Stomach (tissue), 9 donors: Measurements from ENCODE around the gene NIN. TPM values are rescaled to one million over a fixed set of nuclear protein-coding genes. Genes with fewer than 3 reads are reported as not detected.

Experiments
- DNase-seq, 2 donors: peaks; one replicate each; pipeline versions ENCODE4 v3.0.0 to v3.0.0-alpha.2; 2013 to 2019
- H3K27ac ChIP-seq, 5 donors: fragments of 200-600 bp in 4 of 5; sonication (generic) in 4 of 5; one replicate each; pipeline ENCODE4 v1.5.1; 2013 to 2019; ENCODE audit warnings: mild to moderate bottlenecking in 1 of 5, moderate library complexity in 1 of 5
- H3K27me3 ChIP-seq, 3 donors: fragments of 200-600 bp; sonication (generic); one replicate each; pipeline ENCODE4 v1.5.1; 2017 to 2019; ENCODE audit warnings: mixed run types in 1 of 3
- H3K36me3 ChIP-seq, 4 donors: fragments of 200-600 bp; sonication (generic); 1 replicate in 3 of 4; 2 replicates in 1 of 4; pipeline ENCODE4 v1.5.1; 2016 to 2019
- H3K4me1 ChIP-seq, 4 donors: fragments of 200-600 bp; sonication (generic); one replicate each; pipeline ENCODE4 v1.5.1; 2016 to 2019
- H3K4me3 ChIP-seq, 4 donors: fragments of 200-600 bp; sonication (generic) in 3 of 4; one replicate each; pipeline ENCODE4 v1.5.1; 2016 to 2019; ENCODE audit warnings: mild to moderate bottlenecking in 1 of 4
- H3K9me3 ChIP-seq, 4 donors: fragments of 200-600 bp; sonication (generic); one replicate each; pipeline ENCODE4 v1.5.1; 2016 to 2019
- CTCF ChIP-seq, 7 experiments: fragments of 450-650 bp in 4 of 7; fragments of 200-600 bp in 3 of 7; sonication (generic) in 3 of 7; IDR thresholded peaks; one replicate each; pipeline ENCODE4 v1.5.1; 2016 to 2019; ENCODE audit warnings: antibody characterized with exemption in 7 of 7, control low read depth in 2 of 7, mild to moderate bottlenecking in 1 of 7
- EP300 ChIP-seq: sonication (generic); formaldehyde crosslinking; IDR thresholded peaks from one replicate; pipeline ENCODE4 v1.6.1; 2017; ENCODE audit warnings: antibody characterized with exemption
- POLR2A ChIP-seq, 4 donors: fragments of 450-650 bp; IDR thresholded peaks; one replicate each; pipeline ENCODE4 v1.6.1; 2016; ENCODE audit warnings: antibody characterized with exemption in 4 of 4, control low read depth in 2 of 4, mild to moderate bottlenecking in 1 of 4, moderate library complexity in 1 of 4
- POLR2AphosphoS5 ChIP-seq, 3 donors: sonication (generic); formaldehyde crosslinking; IDR thresholded peaks; one replicate each; pipeline ENCODE4 v1.6.1; 2016; ENCODE audit warnings: antibody characterized with exemption in 3 of 3
- WGBS, 5 donors: extraction: QIAGEN DNeasy Blood & Tissue Kit in 3 of 5; methylation state at CpG; one replicate each; pipeline versions ENCODE4 v1.1.5 to v1.1.7; 2013 to 2018; 5-methylcytosine and 5-hydroxymethylcytosine counted together
- intact Hi-C: fragments of 100-400 bp; cut with DNase I; formaldehyde crosslinking; loops from one replicate; pipeline ENCODE4 v1.15.1; 2023; ENCODE audit warnings: low total_unique reads
- polyA plus RNA-seq, 3 donors: library from polyadenylated mRNA; stranded (reverse); fragments of 200-250 nt; gene quantifications; one replicate each; pipeline ENCODE4 v1.2.3, GENCODE V29; 2013
- total RNA-seq, 5 donors: library from RNA; depleted of rRNA; stranded (reverse); fragments of >200 nt; gene quantifications; one replicate each; pipeline versions ENCODE4 v1.1.0 to v1.2.3, GENCODE V29; 2014 to 2016
- donor health status: healthy with polysubstance abuse.
- donor health status: Bipolar disorder and iron deficiency.
- donor health status: healthy.

Gene NIN
- total and polyA plus RNA-seq, 8 donors: 5.3 to 70.5 (median 20.5) TPM

GRCh38 chr14:50825307-50825706 is 5.7 kb downstream of the NIN start:
- H3K27ac ChIP-seq: no peak overlapping the region
- H3K4me3 ChIP-seq: no peak overlapping the region
- no peaks in the 10 kb centered on the region for H3K27me3 ChIP-seq
- no peak for DNase-seq
- TF ChIP-seq CTCF (IDR thresholded peaks at IDR 0.05) (no peak), POLR2A (IDR thresholded peaks at IDR 0.05) (no peak), POLR2AphosphoS5 (IDR thresholded peaks at IDR 0.05) (no peak), EP300 (no peak)
- no peaks in the 10 kb centered on the region for H3K36me3 ChIP-seq
- intact Hi-C loops: no loop called here
- 91 to 100% (median 98%) methylated on average over 1 of the region's 1 CpG for WGBS, 5 donors
- peaks cover 33 to 91% (median 56%) of the 10 kb centered on the region in 4 donors for H3K4me1 ChIP-seq
- no peaks in the 10 kb centered on the region for H3K9me3 ChIP-seq

DNA sequence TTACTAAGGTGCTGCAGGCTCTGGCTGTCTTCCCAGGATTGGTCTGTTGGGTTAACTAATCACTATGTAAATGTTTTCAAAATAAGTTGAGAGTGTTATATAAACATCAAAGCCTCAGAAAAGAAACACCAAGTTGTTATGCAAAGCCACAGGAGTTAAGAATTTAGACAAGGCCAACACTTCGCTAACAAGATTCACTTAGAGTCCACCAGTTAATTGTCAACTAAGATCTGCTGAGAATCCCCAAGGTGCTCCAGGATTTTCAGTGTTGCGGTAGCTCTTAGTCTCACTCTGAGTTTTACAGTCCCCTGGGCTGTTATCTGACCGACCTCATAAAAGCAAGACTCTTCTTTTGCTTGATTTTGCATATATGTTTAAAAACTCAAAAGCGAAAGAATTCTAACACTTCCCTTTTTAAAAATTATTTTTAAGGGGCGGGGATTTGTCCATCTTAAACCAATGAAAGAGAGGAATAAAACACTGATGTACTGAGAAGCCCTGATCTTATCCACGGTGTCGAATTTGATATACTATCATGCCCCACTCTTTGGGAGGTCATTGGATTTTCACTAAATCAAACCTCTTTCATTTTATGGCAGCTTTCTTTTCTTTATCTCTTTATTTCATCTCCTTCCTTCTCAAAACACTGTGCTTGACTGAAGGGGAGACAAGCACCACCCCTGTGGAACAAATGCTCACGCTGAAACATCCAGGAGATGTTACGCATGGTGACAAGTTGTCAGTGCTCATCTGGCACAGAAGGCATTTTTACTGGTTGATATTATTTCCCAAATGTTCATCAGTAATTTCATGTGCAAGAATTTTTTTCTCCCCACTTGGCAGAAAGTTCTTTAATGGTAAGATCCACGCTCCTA is 7.0 kb downstream of the NIN start:
- WGBS, 5 donors: 53 to 70% (median 54%) methylated on average over 10 of the region's 10 CpGs
- Histone ChIP-seq H3K9me3 (no peaks in the 10 kb centered on the region), H3K27me3 (no peaks in the 10 kb centered on the region), H3K36me3 (no peaks in the 10 kb centered on the region), H3K4me1 (peaks cover 20 to 83% (median 54%) of the 10 kb centered on the region in 4 donors), H3K27ac (peak overlapping the region; percentile 45 to 78 (median 71)), H3K4me3 (peak overlapping the region in 3 of 4 donors; percentile 1 to 8 (median 7))
- DNase-seq: peak in 1 of 2 donors; percentile 64
- TF ChIP-seq CTCF (IDR thresholded peaks at IDR 0.05): no peak
- no peak for TF ChIP-seq POLR2AphosphoS5 (IDR thresholded peaks at IDR 0.05)
- TF ChIP-seq EP300: no peak
- TF ChIP-seq POLR2A (IDR thresholded peaks at IDR 0.05): no peak
- intact Hi-C loops: no loop called here

GRCh38 chr14:50823051-50823761 is 7.8 kb downstream of the NIN start:
- peak overlapping the region; percentile 45 to 78 (median 71) for H3K27ac ChIP-seq
- H3K4me3 ChIP-seq: peak overlapping the region in 3 of 4 donors; percentile 1 to 8 (median 7)
- H3K4me1 ChIP-seq: peaks cover 16 to 75% (median 51%) of the 10 kb centered on the region in 4 donors
- no peak for DNase-seq
- no peaks in the 10 kb centered on the region for H3K36me3 ChIP-seq
- intact Hi-C loops: no loop called here
- no peaks in the 10 kb centered on the region for H3K9me3 ChIP-seq
- no peaks in the 10 kb centered on the region for H3K27me3 ChIP-seq
- WGBS, 5 donors: 48 to 58% (median 53%) methylated on average over 11 of the region's 11 CpGs
- TF ChIP-seq POLR2A (IDR thresholded peaks at IDR 0.05) (no peak), POLR2AphosphoS5 (IDR thresholded peaks at IDR 0.05) (no peak), EP300 (no peak), CTCF (IDR thresholded peaks at IDR 0.05) (no peak)

GRCh38 chr14:50822501-50823042 is 8.4 kb downstream of the NIN start:
- no peak for DNase-seq
- 79 to 90% (median 83%) methylated on average over 11 of the region's 11 CpGs for WGBS, 5 donors
- H3K27ac ChIP-seq: peak overlapping the region in 3 of 5 donors; percentile 64 to 78 (median 71)
- intact Hi-C loops: no loop called here
- peaks cover 16 to 70% (median 50%) of the 10 kb centered on the region in 4 donors for H3K4me1 ChIP-seq
- no peaks in the 10 kb centered on the region for H3K9me3 ChIP-seq
- H3K4me3 ChIP-seq: no peak overlapping the region
- no peaks in the 10 kb centered on the region for H3K27me3 ChIP-seq
- TF ChIP-seq EP300 (no peak), POLR2A (IDR thresholded peaks at IDR 0.05) (no peak), CTCF (IDR thresholded peaks at IDR 0.05) (no peak), POLR2AphosphoS5 (IDR thresholded peaks at IDR 0.05) (no peak)
- no peaks in the 10 kb centered on the region for H3K36me3 ChIP-seq
